ENCODE results near the gene MAS1.

- no peak for TF ChIP-seq FOXM1 (IDR thresholded peaks at IDR 0.05; ENCODE audit: borderline replicate concordance)
- TF ChIP-seq HDGF (IDR thresholded peaks at IDR 0.05; ENCODE audit: borderline replicate concordance), result no peak
- no peak for TF ChIP-seq SP1 (IDR thresholded peaks at IDR 0.05)
- no peak for TF ChIP-seq LEF1 (IDR thresholded peaks at IDR 0.05; ENCODE audit: borderline replicate concordance)
- TF ChIP-seq FOXA1 (IDR thresholded peaks at IDR 0.05), result no peak
- no peak for TF ChIP-seq PKNOX1 (IDR thresholded peaks at IDR 0.05)
- TF ChIP-seq BHLHE40 (IDR thresholded peaks at IDR 0.05; ENCODE audit: borderline replicate concordance), result no peak
- TF ChIP-seq ELF4 (IDR thresholded peaks at IDR 0.05), result no peak
- no peak for TF ChIP-seq ZNF384 (IDR thresholded peaks at IDR 0.05)
- no peak for TF ChIP-seq SUZ12 (IDR thresholded peaks at IDR 0.05)
These were observed 35.8 kb upstream of the MAS1 start for GRCh38 chr6:159854959-159855358.
